RPMI8226 (cell line): Measurements from ENCODE around the gene ANKRD11.
"Not testable (repeated sequence)": the region's sequence is repeated elsewhere in the genome, so short reads cannot be mapped to it uniquely, and the experiment has no call there.

Experiments used
- DNase-seq: peaks from one replicate; pipeline ENCODE4 v3.0.0-alpha.2; 2015

ANKRD11 gene

GRCh38 chr16:89425523-89425922, 64.8 kb downstream of the ANKRD11 start:
- no peak for DNase-seq

GRCh38 chr16:89423681-89424260, 66.6 kb downstream of the ANKRD11 start:
- DNase-seq = no peak

- no peak for DNase-seq
These were observed 67.3 kb downstream of the ANKRD11 start for GRCh38 chr16:89422905-89423630.

- DNase-seq = no peak
These were observed 67.8 kb downstream of the ANKRD11 start for GRCh38 chr16:89422527-89422904.

GRCh38 chr16:89421300-89421699, 69.1 kb downstream of the ANKRD11 start:
- not testable (repeated sequence) for DNase-seq

- DNase-seq = no peak
These were observed 70.2 kb downstream of the ANKRD11 start for GRCh38 chr16:89420204-89420603.

GRCh38 chr16:89418352-89418751, 72.0 kb downstream of the ANKRD11 start:
- no peak for DNase-seq

GRCh38 chr16:89417352-89417751, 73.0 kb downstream of the ANKRD11 start:
- no peak for DNase-seq

- no peak for DNase-seq
These were observed 76.4 kb downstream of the ANKRD11 start for GRCh38 chr16:89413811-89414585.

- DNase-seq = no peak
These were observed 77.5 kb downstream of the ANKRD11 start for GRCh38 chr16:89412811-89413210.

GRCh38 chr16:89411335-89411850, 79.0 kb downstream of the ANKRD11 start:
- no peak for DNase-seq

GRCh38 chr16:89410794-89411309, 79.5 kb downstream of the ANKRD11 start:
- DNase-seq = no peak

- DNase-seq = no peak
These were observed 80.0 kb downstream of the ANKRD11 start for GRCh38 chr16:89410322-89410721.

GRCh38 chr16:89409161-89409711, 81.1 kb downstream of the ANKRD11 start:
- no peak for DNase-seq

- no peak for DNase-seq
These were observed 82.0 kb downstream of the ANKRD11 start for GRCh38 chr16:89408315-89408714.

- DNase-seq = no peak
These were observed 82.4 kb downstream of the ANKRD11 start for GRCh38 chr16:89407925-89408300.

- no peak for DNase-seq
These were observed 83.0 kb downstream of the ANKRD11 start for GRCh38 chr16:89407282-89407924.

- DNase-seq = no peak
These were observed 84.0 kb downstream of the ANKRD11 start for GRCh38 chr16:89406277-89406888.

- no peak for DNase-seq
These were observed 85.8 kb downstream of the ANKRD11 start for GRCh38 chr16:89404561-89404960.

GRCh38 chr16:89402962-89403361, 87.4 kb downstream of the ANKRD11 start:
- no peak for DNase-seq

- DNase-seq = no peak
These were observed 88.5 kb downstream of the ANKRD11 start for GRCh38 chr16:89401641-89402445.
